Uterus (tissue), 2 donors: ENCODE measurements around the gene TSPAN19.

ENCODE experiments used
- POLR2A ChIP-seq, 2 donors: fragments of 450-650 bp; IDR thresholded peaks; one replicate each; pipeline ENCODE4 v1.6.1; 2016; ENCODE audit warnings: antibody characterized with exemption in 2 of 2, mild to moderate bottlenecking in 1 of 2, moderate library complexity in 1 of 2
- TF ChIP-seq, protein P1 (sequence below), 4 experiments: fragments of 200-600 bp in 2 of 4; fragments of 450-650 bp in 2 of 4; sonication (generic) in 2 of 4; IDR thresholded peaks; one replicate each; pipeline ENCODE4 v1.5.1; 2016 to 2019; ENCODE audit warnings: antibody characterized with exemption in 4 of 4, mild to moderate bottlenecking in 2 of 4, moderate library complexity in 1 of 4

DNA sequence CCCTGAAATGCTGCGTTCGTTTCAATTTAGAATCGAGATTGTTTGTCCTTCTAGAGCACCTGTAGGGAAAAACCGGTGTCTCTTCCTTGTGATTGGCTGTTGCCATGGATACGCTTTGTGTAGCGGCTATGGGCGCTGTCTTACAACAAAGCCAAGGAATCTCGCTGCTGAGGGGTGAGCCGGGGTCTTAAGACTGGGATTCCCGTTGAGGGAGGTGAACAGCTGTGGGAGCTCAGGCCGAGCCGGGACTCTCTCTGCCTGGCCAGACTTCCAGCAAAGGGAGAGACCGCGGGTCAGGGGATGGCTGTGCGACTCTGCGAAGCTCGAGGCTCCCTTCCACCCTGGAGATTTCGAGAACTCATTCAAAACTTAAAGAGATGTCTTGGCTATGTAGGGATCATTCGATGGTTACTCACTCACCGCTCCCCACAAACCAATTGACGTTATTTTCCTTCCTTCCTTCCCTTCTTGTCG, at the start of gene TSPAN19, which contains the start of gene LRRIQ1:
- no peak for TF ChIP-seq POLR2A (IDR thresholded peaks at IDR 0.05)
- TF ChIP-seq, protein P1, sequence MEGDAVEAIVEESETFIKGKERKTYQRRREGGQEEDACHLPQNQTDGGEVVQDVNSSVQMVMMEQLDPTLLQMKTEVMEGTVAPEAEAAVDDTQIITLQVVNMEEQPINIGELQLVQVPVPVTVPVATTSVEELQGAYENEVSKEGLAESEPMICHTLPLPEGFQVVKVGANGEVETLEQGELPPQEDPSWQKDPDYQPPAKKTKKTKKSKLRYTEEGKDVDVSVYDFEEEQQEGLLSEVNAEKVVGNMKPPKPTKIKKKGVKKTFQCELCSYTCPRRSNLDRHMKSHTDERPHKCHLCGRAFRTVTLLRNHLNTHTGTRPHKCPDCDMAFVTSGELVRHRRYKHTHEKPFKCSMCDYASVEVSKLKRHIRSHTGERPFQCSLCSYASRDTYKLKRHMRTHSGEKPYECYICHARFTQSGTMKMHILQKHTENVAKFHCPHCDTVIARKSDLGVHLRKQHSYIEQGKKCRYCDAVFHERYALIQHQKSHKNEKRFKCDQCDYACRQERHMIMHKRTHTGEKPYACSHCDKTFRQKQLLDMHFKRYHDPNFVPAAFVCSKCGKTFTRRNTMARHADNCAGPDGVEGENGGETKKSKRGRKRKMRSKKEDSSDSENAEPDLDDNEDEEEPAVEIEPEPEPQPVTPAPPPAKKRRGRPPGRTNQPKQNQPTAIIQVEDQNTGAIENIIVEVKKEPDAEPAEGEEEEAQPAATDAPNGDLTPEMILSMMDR (IDR thresholded peaks at IDR 0.05): no peak
